Activated CD4-positive, alpha-beta T cell treated with anti-CD3 and anti-CD28 coated beads, Interleukin-2, amount 50 U/mL, for 16 hours (primary cell): ENCODE measurements around the gene APCDD1L.

Experiments
- DNase-seq: peaks from one replicate; pipeline ENCODE4 v3.0.0-alpha.2; 2020

APCDD1L gene

GRCh38 chr20:58515233-58516212 lies at the start of gene APCDD1L:
Gene APCDD1L (minus strand): TSS chr20:58515399. CDS start chr20:58514707, 692 bp downstream.
- no peak for DNase-seq

- DNase-seq, result no peak
Observed at GRCh38 chr20:58559368-58559729, 44.1 kb upstream of the APCDD1L start.

- DNase-seq, result no peak
Observed at GRCh38 chr20:58558486-58559367, 43.5 kb upstream of the APCDD1L start.

- no peak for DNase-seq
Observed at GRCh38 chr20:58557733-58558342, 42.6 kb upstream of the APCDD1L start.

- no peak for DNase-seq
Observed at GRCh38 chr20:58556961-58557360, 41.8 kb upstream of the APCDD1L start.

- no peak for DNase-seq
Observed at GRCh38 chr20:58555078-58555765, 40.0 kb upstream of the APCDD1L start.

- DNase-seq, result no peak
Observed at GRCh38 chr20:58554541-58554940, 39.3 kb upstream of the APCDD1L start.

- no peak for DNase-seq
Observed at GRCh38 chr20:58553841-58554240, 38.6 kb upstream of the APCDD1L start.

- DNase-seq, result no peak
Observed at GRCh38 chr20:58553166-58553696, 38.0 kb upstream of the APCDD1L start.

- DNase-seq, result no peak
Observed at GRCh38 chr20:58552366-58552934, 37.3 kb upstream of the APCDD1L start.

GRCh38 chr20:58551631-58552030 lies 36.4 kb upstream of the APCDD1L start:
- no peak for DNase-seq

GRCh38 chr20:58550275-58551059 lies 35.3 kb upstream of the APCDD1L start:
- no peak for DNase-seq

GRCh38 chr20:58549231-58550209 lies 34.3 kb upstream of the APCDD1L start:
- DNase-seq, result no peak

GRCh38 chr20:58547623-58548475 lies 32.6 kb upstream of the APCDD1L start:
- DNase-seq, result no peak

- DNase-seq, result no peak
Observed at GRCh38 chr20:58546756-58547622, 31.8 kb upstream of the APCDD1L start.

GRCh38 chr20:58546416-58546711 lies 31.2 kb upstream of the APCDD1L start:
- no peak for DNase-seq

GRCh38 chr20:58545565-58546415 lies 30.6 kb upstream of the APCDD1L start:
- DNase-seq, result no peak
